HL-60/S4 treated with phorbol 12-myristate 13-acetate at 8.2 ng/mL for 4 days and 3 days (cell line): ENCODE results near the gene KCNJ8.
"Not testable (repeated sequence)": the region's sequence is repeated elsewhere in the genome, so short reads cannot be mapped to it uniquely, and the experiment has no call there.

Source experiments
- in situ Hi-C: fragments of 300-500 bp; cut with MboI; formaldehyde crosslinking; loops from 2 replicates; pipeline ENCODE4 v1.15.0; 2022; ENCODE audit warnings: low sequenced_read_pairs

KCNJ8 gene

GRCh38 chr12:21774358-21775132, at the start of gene KCNJ8:
TSS of gene KCNJ8 (minus strand) at chr12:21774706. CDS start at chr12:21773616, 1,090 bp downstream.
- in situ Hi-C loops = no loop called here

GRCh38 chr12:21823581-21823980, 49.1 kb upstream of the KCNJ8 start:
- in situ Hi-C loops = no loop called here

- in situ Hi-C loops = no loop called here
Measured at GRCh38 chr12:21819678-21820077, 45.2 kb upstream of the KCNJ8 start.

GRCh38 chr12:21819236-21819635, 44.7 kb upstream of the KCNJ8 start:
- in situ Hi-C loops = no loop called here

- in situ Hi-C loops = no loop called here
Measured at GRCh38 chr12:21818627-21819026, 44.1 kb upstream of the KCNJ8 start.

- in situ Hi-C loops = no loop called here
Measured at GRCh38 chr12:21815306-21816062, 41.0 kb upstream of the KCNJ8 start.

GRCh38 chr12:21814814-21815213, 40.3 kb upstream of the KCNJ8 start:
- in situ Hi-C loops = no loop called here

GRCh38 chr12:21814327-21814726, 39.8 kb upstream of the KCNJ8 start:
- in situ Hi-C loops = no loop called here

- in situ Hi-C loops = no loop called here
Measured at GRCh38 chr12:21813751-21814150, 39.2 kb upstream of the KCNJ8 start.

GRCh38 chr12:21813125-21813524, 38.6 kb upstream of the KCNJ8 start:
- in situ Hi-C loops = no loop called here

- in situ Hi-C loops = not testable (repeated sequence)
Measured at GRCh38 chr12:21812340-21812739, 37.8 kb upstream of the KCNJ8 start.

GRCh38 chr12:21809100-21809499, 34.6 kb upstream of the KCNJ8 start:
- in situ Hi-C loops = no loop called here

- in situ Hi-C loops = no loop called here
Measured at GRCh38 chr12:21806255-21806654, 31.7 kb upstream of the KCNJ8 start.

- in situ Hi-C loops = no loop called here
Measured at GRCh38 chr12:21801522-21802288, 27.2 kb upstream of the KCNJ8 start.

- in situ Hi-C loops = no loop called here
Measured at GRCh38 chr12:21800011-21800410, 25.5 kb upstream of the KCNJ8 start.

GRCh38 chr12:21797539-21797938, 23.0 kb upstream of the KCNJ8 start:
- in situ Hi-C loops = no loop called here

- in situ Hi-C loops = no loop called here
Measured at GRCh38 chr12:21795648-21796328, 21.3 kb upstream of the KCNJ8 start.

- in situ Hi-C loops = not testable (repeated sequence)
Measured at GRCh38 chr12:21794807-21795595, 20.5 kb upstream of the KCNJ8 start.

GRCh38 chr12:21789687-21790086, 15.2 kb upstream of the KCNJ8 start:
- in situ Hi-C loops = not testable (repeated sequence)
